ENCODE results near the gene NEGR1.

The NEGR1 gene

DNA sequence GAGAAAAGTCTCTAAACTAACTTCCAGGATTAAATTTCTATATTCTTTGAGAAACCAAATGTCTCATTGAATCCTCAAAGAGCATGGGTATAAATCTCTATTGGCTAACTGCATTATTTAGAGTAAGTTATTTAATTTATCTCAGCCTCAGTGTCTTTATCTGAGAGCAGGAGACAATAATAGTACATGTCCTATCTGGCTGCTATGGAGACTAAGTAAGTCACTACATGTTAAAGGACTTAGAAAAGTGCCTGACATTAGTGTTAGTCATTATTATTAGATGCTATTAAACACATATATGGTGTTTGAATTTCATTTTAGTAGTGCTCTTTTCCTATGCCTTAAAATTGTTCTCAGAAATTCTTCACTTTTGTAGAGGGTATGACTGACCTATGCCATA is 505.2 kb downstream of the NEGR1 start:
- TF ChIP-seq, protein P1, sequence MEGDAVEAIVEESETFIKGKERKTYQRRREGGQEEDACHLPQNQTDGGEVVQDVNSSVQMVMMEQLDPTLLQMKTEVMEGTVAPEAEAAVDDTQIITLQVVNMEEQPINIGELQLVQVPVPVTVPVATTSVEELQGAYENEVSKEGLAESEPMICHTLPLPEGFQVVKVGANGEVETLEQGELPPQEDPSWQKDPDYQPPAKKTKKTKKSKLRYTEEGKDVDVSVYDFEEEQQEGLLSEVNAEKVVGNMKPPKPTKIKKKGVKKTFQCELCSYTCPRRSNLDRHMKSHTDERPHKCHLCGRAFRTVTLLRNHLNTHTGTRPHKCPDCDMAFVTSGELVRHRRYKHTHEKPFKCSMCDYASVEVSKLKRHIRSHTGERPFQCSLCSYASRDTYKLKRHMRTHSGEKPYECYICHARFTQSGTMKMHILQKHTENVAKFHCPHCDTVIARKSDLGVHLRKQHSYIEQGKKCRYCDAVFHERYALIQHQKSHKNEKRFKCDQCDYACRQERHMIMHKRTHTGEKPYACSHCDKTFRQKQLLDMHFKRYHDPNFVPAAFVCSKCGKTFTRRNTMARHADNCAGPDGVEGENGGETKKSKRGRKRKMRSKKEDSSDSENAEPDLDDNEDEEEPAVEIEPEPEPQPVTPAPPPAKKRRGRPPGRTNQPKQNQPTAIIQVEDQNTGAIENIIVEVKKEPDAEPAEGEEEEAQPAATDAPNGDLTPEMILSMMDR (IDR thresholded peaks at IDR 0.05) = no peak

DNA sequence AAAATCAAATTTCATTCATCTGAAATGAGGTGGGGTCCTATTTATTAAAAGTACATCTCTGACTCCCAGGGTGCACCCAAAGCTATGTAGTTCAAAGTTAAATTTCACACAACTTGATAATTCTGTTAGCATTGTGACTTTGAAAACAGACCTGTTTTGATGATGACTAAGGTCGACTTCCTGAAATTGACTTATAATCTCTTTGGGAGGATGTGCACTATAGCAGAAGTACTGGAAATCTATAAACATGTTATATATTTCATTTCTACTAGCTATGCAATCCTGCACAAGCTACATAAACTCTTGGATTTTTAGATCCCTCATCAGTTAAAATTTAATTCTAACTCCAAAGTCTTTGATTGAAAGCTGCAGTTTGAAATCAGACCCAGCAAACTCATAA is 507.6 kb downstream of the NEGR1 start:
- TF ChIP-seq, protein P1 (IDR thresholded peaks at IDR 0.05) = no peak

DNA sequence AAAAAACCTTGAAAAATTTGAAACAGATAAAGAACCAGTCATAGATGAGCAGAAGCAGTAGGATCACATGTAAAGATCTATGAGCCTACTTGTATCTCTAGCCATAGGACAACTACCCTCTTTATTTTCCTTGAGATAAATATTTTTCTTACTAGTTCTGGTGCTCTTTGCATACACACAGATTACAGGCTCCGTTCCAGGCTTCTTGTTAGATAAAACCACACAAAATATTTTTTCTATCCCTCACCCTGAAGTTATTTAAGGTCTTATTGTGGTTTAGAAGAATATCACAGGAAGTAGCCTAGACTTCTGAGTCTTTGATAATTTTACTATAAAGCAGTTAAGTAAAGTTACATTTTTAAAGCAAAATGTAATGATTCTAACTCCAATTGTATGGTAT is 512.2 kb downstream of the NEGR1 start:
- TF ChIP-seq, protein P1 (IDR thresholded peaks at IDR 0.05) = no peak

DNA sequence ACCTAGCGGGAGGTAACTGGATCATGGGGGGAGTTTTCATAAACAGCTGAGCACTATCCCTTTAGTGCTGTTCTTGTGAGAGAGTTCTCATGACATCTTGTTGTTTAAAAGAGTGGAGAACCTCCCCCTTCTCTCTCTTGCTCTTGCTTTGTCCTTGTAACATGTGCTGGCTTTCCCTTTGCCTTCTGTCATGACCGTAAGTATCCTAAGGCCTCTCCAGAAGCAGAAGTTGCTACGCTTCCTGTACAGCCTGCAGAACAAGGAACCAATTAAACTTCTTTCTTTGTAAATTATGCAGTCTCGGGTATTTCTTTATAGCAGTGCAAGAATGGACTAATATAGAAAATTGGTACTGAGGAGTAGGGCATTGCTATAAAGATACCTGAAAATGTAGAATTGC is 515.6 kb downstream of the NEGR1 start:
- TF ChIP-seq, protein P1 (IDR thresholded peaks at IDR 0.05) = no peak

DNA sequence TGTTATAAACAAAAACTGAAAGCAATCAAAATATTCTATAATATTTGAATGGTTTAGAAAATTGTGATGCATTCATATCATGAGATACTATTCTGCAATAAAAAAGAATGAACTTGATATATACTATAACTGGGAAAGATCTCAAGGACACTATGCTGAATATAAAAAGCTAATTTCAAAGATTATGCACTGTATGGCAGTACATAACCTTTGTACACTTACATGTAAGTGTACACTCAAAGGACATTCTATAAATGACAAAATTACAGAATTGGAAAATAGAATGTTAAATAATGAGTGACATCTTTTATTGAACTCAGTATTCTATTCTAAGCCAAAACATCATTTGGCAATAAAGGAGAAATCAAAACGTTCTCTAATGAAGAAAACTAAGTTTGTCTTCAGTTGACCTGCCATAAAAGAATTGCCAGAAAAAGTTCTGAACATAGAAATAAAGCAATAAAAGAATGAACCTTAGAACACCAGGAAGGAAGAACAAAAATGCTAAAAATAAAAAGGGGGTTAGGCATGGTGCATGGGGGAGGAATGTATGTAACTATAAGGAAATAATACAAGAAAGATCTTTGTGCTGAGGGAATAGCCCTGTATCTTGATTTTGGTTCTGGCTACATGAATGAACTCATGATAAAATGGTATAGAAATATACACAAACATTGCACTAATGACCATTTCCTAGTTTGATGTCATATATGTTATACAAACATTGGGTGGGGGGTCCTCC is 519.7 kb downstream of the NEGR1 start:
- TF ChIP-seq, protein P1 (IDR thresholded peaks at IDR 0.05) = no peak

DNA sequence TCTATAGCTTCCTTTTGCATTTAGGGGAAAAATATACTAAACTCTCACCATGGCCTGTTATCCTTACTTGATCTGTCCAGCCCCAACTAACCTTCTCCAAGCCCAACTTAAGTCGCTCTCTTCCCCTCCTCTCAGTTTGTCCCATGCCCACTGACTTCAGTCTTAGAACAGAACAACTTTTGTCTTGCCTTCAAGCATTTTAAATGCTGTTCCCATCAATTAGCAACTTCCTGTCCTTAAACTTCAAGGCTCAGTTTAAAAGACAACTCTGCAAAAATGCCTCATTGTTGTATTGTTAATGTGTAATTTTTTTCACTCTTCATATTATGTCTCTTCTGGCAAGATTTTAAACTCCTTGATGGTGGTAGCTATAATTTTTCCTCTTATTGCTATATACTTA is 526.9 kb downstream of the NEGR1 start:
- TF ChIP-seq, protein P1 (IDR thresholded peaks at IDR 0.05) = no peak

DNA sequence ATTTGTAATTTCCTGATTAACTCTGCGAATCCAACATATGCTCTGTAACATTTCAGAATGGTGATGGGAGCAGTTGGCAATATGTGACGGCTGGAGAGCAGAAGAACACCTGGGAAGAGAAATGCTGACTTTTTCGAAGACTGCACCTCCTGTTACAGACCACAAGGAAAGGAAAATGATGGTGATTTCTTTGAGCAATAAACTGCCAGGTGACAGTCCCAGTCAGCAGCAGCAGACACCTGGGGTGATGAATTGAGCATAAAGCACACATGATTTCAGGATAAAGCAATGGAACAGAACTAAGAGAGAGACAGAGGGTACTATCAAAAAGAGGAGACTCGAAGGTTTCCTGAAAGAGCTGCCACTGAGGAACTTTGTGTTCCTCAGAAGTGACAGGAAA is 528.6 kb downstream of the NEGR1 start:
- TF ChIP-seq, protein P1 (IDR thresholded peaks at IDR 0.05) = no peak

DNA sequence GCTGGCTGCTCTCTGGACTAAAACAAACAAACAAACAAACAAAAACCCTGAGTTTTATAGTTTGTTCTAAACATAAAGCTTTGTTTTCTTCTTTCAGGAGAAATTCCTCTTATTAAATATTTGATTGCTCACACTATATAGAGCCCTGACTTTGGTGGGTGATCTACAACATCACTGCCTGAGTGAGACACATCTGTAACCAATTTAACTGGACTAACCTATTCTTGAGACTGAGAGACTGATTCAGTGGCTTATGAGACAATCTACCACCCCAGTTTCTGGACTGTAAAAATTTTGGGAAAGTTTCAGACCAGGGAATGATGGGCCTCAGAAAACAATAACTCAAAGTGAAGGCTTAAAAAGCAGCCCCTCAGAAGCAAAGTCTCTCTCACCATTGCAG is 537.0 kb downstream of the NEGR1 start:
- TF ChIP-seq, protein P1 (IDR thresholded peaks at IDR 0.05) = no peak
